PC-3 (cell line): ENCODE measurements around the gene TNFAIP8.

Experiments
- EZH2 ChIP-seq: fragments of 300-600 bp; sonication (generic); IDR thresholded peaks from one replicate; pipeline ENCODE4 v1.6.1; 2017; ENCODE audit warnings: antibody characterized with exemption, mild to moderate bottlenecking, low read length; ENCODE audit not compliant: unreplicated experiment
- EZH2phosphoT487 ChIP-seq: fragments of 300-600 bp; sonication (generic); IDR thresholded peaks from 2 replicates; pipeline ENCODE4 v1.6.1; 2018; ENCODE audit warnings: mild to moderate bottlenecking, antibody characterized with exemption, low read length, borderline replicate concordance
- TF ChIP-seq, protein P1 (sequence below): fragments of 300-600 bp; sonication (generic); conservative IDR thresholded peaks from 2 replicates; pipeline ENCODE4 v1.5.1; 2017; ENCODE audit warnings: antibody characterized with exemption, low read depth, mild to moderate bottlenecking, low read length

- TF ChIP-seq, protein P1, sequence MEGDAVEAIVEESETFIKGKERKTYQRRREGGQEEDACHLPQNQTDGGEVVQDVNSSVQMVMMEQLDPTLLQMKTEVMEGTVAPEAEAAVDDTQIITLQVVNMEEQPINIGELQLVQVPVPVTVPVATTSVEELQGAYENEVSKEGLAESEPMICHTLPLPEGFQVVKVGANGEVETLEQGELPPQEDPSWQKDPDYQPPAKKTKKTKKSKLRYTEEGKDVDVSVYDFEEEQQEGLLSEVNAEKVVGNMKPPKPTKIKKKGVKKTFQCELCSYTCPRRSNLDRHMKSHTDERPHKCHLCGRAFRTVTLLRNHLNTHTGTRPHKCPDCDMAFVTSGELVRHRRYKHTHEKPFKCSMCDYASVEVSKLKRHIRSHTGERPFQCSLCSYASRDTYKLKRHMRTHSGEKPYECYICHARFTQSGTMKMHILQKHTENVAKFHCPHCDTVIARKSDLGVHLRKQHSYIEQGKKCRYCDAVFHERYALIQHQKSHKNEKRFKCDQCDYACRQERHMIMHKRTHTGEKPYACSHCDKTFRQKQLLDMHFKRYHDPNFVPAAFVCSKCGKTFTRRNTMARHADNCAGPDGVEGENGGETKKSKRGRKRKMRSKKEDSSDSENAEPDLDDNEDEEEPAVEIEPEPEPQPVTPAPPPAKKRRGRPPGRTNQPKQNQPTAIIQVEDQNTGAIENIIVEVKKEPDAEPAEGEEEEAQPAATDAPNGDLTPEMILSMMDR = no peak
- TF ChIP-seq EZH2phosphoT487 (no peak), EZH2 (no peak)
These were observed 31.0 kb downstream of the TNFAIP8 start for GRCh38 chr5:119386596-119387344.
